HepG2 (cell line): ENCODE data around the gene PKP3. TPM values are rescaled to one million over a fixed set of nuclear protein-coding genes. Genes with fewer than 3 reads are reported as not detected.

ENCODE experiments used
- EZH2 ChIP-seq: conservative IDR thresholded peaks from 2 replicates; pipeline ENCODE4 v1.6.1; 2012; ENCODE audit warnings: mild to moderate bottlenecking, low read depth, low read length, moderate library complexity
- GABPA ChIP-seq, 2 experiments: IDR thresholded peaks; 2 replicates each; pipeline ENCODE4 v1.6.1; 2011 to 2016; ENCODE audit warnings: low read depth in 2 of 2, low read length in 1 of 2, missing biosample characterization in 1 of 2, missing genetic modification characterization in 1 of 2
- IKZF4 ChIP-seq: sonication (generic); formaldehyde crosslinking; IDR thresholded peaks from 2 replicates; pipeline ENCODE4 v1.5.1; 2020; ENCODE audit warnings: borderline replicate concordance, mild to moderate bottlenecking, low read depth, missing genetic modification reagents; ENCODE audit errors: not compliant biosample characterization
- TAF15 ChIP-seq: fragments of 200-400 bp; formaldehyde crosslinking; IDR thresholded peaks from one replicate; pipeline ENCODE4 v1.6.1; 2018; ENCODE audit warnings: mild to moderate bottlenecking, low read depth, low read length; ENCODE audit not compliant: poor library complexity, severe bottlenecking
- ZBTB3 ChIP-seq: sonication (generic); formaldehyde crosslinking; IDR thresholded peaks from 2 replicates; pipeline ENCODE4 v1.4.0; 2020; ENCODE audit warnings: low read depth, mild to moderate bottlenecking, moderate library complexity, missing genetic modification reagents, borderline replicate concordance
- ZNF274 ChIP-seq: sonication (generic); formaldehyde crosslinking; IDR thresholded peaks from 2 replicates; pipeline ENCODE4 v1.5.1; 2020; ENCODE audit warnings: mild to moderate bottlenecking, missing genetic modification reagents
- ZNF3 ChIP-seq: IDR thresholded peaks from 2 replicates; pipeline ENCODE4 v1.7.0; 2017; ENCODE audit warnings: inconsistent platforms
- ZNF33A ChIP-seq: sonication (generic); formaldehyde crosslinking; IDR thresholded peaks from 2 replicates; pipeline ENCODE4 v1.5.1; 2020; ENCODE audit warnings: missing genetic modification reagents, mild to moderate bottlenecking, moderate library complexity, borderline replicate concordance
- ZNF484 ChIP-seq: sonication (generic); formaldehyde crosslinking; IDR thresholded peaks from 2 replicates; pipeline ENCODE4 v1.5.1; 2020; ENCODE audit warnings: mild to moderate bottlenecking, low read depth, missing genetic modification reagents, borderline replicate concordance
- ZNF569 ChIP-seq: sonication (generic); formaldehyde crosslinking; IDR thresholded peaks from 2 replicates; pipeline ENCODE4 v1.5.0; 2020; ENCODE audit warnings: mild to moderate bottlenecking, missing genetic modification reagents, moderate library complexity, borderline replicate concordance
- ZNF816 ChIP-seq: sonication (generic); formaldehyde crosslinking; IDR thresholded peaks from 2 replicates; pipeline ENCODE4 v1.8.0; 2022; ENCODE audit warnings: missing genetic modification reagents, mild to moderate bottlenecking, borderline replicate concordance
- ZNF878 ChIP-seq: sonication (generic); formaldehyde crosslinking; IDR thresholded peaks from 2 replicates; pipeline ENCODE4 v1.8.1; 2023; ENCODE audit warnings: mild to moderate bottlenecking, missing genetic modification reagents, moderate library complexity
- polyA plus RNA-seq, 8 experiments: library from polyadenylated mRNA; depleted of rRNA in 3 of 8; stranded (reverse) in 7 of 8; unstranded in 1 of 8; fragments of >200 nt; fragmentation: Illumina TruSeq in 4 of 8; extraction: Trizol in 4 of 8; gene quantifications; 2 replicates each; pipeline versions ENCODE4 v1.2.1 to v1.2.3, GENCODE V29; 2011 to 2016; ENCODE audit warnings: low read depth in 4 of 8, missing spikeins in 1 of 8, mixed read lengths in 1 of 8; ENCODE audit not compliant: insufficient read depth in 1 of 8
- total RNA-seq, 5 experiments: library from RNA; depleted of rRNA; stranded (reverse); fragments of >200 nt; fragmentation: Illumina TruSeq; extraction: Trizol; gene quantifications; 2 replicates each; pipeline ENCODE4 v1.2.3, GENCODE V29; 2016; ENCODE audit warnings: low read depth in 1 of 5
- TF ChIP-seq, protein P1 (sequence below): sonication (generic); formaldehyde crosslinking; IDR thresholded peaks from 2 replicates; pipeline ENCODE4 v1.8.0; 2022; ENCODE audit warnings: missing genetic modification reagents, mild to moderate bottlenecking, borderline replicate concordance
- TF ChIP-seq, protein P2 (sequence below): sonication (generic); formaldehyde crosslinking; IDR thresholded peaks from 2 replicates; pipeline ENCODE4 v1.8.1; 2023; ENCODE audit warnings: missing genetic modification reagents, mild to moderate bottlenecking, borderline replicate concordance
- TF ChIP-seq, protein P3 (sequence below): sonication (generic); formaldehyde crosslinking; IDR thresholded peaks from 2 replicates; pipeline ENCODE4 v1.5.0; 2020; ENCODE audit warnings: missing genetic modification reagents
- TF ChIP-seq, protein P4 (sequence below), 2 experiments: fragments of 450-650 bp in 1 of 2; sonication (generic) in 1 of 2; formaldehyde crosslinking in 1 of 2; IDR thresholded peaks; 2 replicates each; pipeline versions ENCODE4 v1.6.1 to v1.8.0; 2016 to 2022; ENCODE audit warnings: antibody characterized with exemption in 1 of 2, mild to moderate bottlenecking in 1 of 2, missing genetic modification reagents in 1 of 2

PKP3 gene
- total and polyA plus RNA-seq, 2 of the 13 experiments (the other 11 are each of a cell fraction or from before 2014, with no cell fraction given): 18.0 to 28.7 TPM

DNA sequence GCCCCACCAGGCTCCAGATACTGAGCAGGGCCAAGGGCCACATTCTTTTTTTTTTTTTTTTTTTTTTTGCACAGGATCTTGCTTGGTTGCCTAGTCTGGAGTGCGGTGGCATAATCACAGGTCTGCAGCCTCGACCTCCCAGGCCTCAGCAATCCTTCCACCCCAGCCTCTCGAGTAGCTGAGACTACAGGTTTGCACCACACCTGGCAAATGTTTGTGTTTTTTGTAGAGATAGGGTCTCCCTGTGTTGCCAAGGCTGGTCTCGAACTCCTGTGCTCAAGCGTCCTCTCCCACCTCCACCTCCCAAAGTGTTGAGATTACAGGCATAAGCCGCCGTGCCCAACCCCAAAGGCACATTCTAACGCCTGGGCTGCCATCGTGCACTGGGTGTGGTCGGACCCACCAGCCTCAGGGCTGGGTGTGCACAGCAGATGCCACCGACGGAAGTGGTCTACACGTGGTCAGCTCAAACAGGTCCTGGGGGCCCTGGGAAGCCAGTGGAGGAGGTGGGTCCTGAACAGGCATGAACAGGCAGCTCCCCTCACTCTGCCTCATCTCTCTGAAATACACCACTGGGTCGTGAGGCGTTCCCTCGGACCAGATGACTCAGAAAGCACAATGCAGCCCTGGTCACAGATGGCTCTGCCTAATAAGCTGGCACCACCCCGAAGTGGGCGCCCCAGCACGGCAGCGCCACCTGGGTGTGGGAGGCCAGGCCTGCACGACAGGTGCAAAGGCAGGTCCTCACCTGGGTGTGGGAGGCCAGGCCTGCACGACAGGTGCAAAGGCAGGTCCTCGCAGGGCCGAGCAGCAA is 29.9 kb upstream of the PKP3 start (continued):
- TF ChIP-seq GABPA (IDR thresholded peaks at IDR 0.05; ENCODE audit: low read depth, low read length) (no peak), GABPA (CRISPR knock-in tag; IDR thresholded peaks at IDR 0.05; ENCODE audit: low read depth) (no peak), ZNF878 (no peak), ZNF816 (CRISPR knock-in tag) (no peak), ZNF33A (CRISPR knock-in tag) (no peak), ZNF3 (CRISPR knock-in tag) (no peak), ZNF484 (CRISPR knock-in tag) (no peak), IKZF4 (CRISPR knock-in tag) (peak; percentile 36), ZBTB3 (CRISPR knock-in tag) (no peak), ZNF569 (CRISPR knock-in tag) (no peak), ZNF274 (no peak), EZH2 (no peak), TAF15 (no peak)
- TF ChIP-seq, protein P1, sequence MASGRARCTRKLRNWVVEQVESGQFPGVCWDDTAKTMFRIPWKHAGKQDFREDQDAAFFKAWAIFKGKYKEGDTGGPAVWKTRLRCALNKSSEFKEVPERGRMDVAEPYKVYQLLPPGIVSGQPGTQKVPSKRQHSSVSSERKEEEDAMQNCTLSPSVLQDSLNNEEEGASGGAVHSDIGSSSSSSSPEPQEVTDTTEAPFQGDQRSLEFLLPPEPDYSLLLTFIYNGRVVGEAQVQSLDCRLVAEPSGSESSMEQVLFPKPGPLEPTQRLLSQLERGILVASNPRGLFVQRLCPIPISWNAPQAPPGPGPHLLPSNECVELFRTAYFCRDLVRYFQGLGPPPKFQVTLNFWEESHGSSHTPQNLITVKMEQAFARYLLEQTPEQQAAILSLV (CRISPR knock-in tag): 0 out of 2 replicates have a peak, but pooled peaks have one; percentile 54
- TF ChIP-seq, protein P2, sequence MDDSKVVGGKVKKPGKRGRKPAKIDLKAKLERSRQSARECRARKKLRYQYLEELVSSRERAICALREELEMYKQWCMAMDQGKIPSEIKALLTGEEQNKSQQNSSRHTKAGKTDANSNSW (CRISPR knock-in tag): no peak
- TF ChIP-seq, protein P3, sequence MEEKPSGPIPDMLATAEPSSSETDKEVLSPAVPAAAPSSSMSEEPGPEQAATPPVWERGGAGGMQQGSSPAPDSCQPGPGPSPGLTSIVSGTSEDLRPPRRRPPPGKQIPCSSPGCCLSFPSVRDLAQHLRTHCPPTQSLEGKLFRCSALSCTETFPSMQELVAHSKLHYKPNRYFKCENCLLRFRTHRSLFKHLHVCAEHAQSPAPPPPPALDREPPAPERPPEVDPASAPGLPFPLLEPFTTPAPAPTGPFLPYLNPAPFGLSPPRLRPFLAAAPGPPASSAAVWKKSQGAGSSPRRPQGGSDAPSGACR (CRISPR knock-in tag): no peak
- TF ChIP-seq, protein P4, sequence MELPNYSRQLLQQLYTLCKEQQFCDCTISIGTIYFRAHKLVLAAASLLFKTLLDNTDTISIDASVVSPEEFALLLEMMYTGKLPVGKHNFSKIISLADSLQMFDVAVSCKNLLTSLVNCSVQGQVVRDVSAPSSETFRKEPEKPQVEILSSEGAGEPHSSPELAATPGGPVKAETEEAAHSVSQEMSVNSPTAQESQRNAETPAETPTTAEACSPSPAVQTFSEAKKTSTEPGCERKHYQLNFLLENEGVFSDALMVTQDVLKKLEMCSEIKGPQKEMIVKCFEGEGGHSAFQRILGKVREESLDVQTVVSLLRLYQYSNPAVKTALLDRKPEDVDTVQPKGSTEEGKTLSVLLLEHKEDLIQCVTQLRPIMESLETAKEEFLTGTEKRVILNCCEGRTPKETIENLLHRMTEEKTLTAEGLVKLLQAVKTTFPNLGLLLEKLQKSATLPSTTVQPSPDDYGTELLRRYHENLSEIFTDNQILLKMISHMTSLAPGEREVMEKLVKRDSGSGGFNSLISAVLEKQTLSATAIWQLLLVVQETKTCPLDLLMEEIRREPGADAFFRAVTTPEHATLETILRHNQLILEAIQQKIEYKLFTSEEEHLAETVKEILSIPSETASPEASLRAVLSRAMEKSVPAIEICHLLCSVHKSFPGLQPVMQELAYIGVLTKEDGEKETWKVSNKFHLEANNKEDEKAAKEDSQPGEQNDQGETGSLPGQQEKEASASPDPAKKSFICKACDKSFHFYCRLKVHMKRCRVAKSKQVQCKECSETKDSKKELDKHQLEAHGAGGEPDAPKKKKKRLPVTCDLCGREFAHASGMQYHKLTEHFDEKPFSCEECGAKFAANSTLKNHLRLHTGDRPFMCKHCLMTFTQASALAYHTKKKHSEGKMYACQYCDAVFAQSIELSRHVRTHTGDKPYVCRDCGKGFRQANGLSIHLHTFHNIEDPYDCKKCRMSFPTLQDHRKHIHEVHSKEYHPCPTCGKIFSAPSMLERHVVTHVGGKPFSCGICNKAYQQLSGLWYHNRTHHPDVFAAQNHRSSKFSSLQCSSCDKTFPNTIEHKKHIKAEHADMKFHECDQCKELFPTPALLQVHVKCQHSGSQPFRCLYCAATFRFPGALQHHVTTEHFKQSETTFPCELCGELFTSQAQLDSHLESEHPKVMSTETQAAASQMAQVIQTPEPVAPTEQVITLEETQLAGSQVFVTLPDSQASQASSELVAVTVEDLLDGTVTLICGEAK (IDR thresholded peaks at IDR 0.05): no peak
- TF ChIP-seq, protein P4 (CRISPR knock-in tag; IDR thresholded peaks at IDR 0.05): no peak
